ENCODE measurements around the gene TMCC3. TPM values are rescaled to one million over a fixed set of nuclear protein-coding genes. Genes with fewer than 3 reads are reported as not detected.

Gene TMCC3
- total RNA-seq, 1 experiment from 2014 or later: 2.2 TPM

GRCh38 chr12:94656556-94656955 lies 6.2 kb upstream of the TMCC3 start (continued):
- TF ChIP-seq ERG (CRISPR knock-in tag; IDR thresholded peaks at IDR 0.05): no peak
- no peak for TF ChIP-seq RORB (CRISPR knock-in tag; IDR thresholded peaks at IDR 0.05)

GRCh38 chr12:94649349-94650142 lies 811 bp downstream of the TMCC3 start:
- ChIA-PET POLR2A (no interaction called here), CTCF (interaction anchor here (1.0 kb wide), 1 partner anchor 89 kb away, joined by 3 read pairs; no protein-coding TSS in a partner anchor)
- Mint-ChIP-seq H3K36me3 (no peaks in the 10 kb centered on the region), H3K27ac (no peak overlapping the region), H3K9me3 (no peaks in the 10 kb centered on the region), H3K4me3 (peak overlapping the region; percentile 84), H3K27me3 (ENCODE audit: low read depth) (peaks cover 45% of the 10 kb centered on the region), H3K4me1 (peaks cover 7% of the 10 kb centered on the region)
- ATAC-seq (peak; percentile 68), DNase-seq (ENCODE audit: low spot score) (peak; percentile 47)
- no peak for TF ChIP-seq E2F5 (CRISPR knock-in tag; IDR thresholded peaks at IDR 0.05)
- TF ChIP-seq MYBL2 (CRISPR knock-in tag; IDR thresholded peaks at IDR 0.05): no peak
- no peak for TF ChIP-seq ESRRA (CRISPR knock-in tag; IDR thresholded peaks at IDR 0.05; ENCODE audit: borderline replicate concordance)
- TF ChIP-seq ATF1 (CRISPR knock-in tag; IDR thresholded peaks at IDR 0.05): no peak
- TF ChIP-seq STAT6 (CRISPR knock-in tag; conservative IDR thresholded peaks at IDR 0.05; ENCODE audit: low read depth): no peak
- no peak for TF ChIP-seq ZNF396 (CRISPR knock-in tag; IDR thresholded peaks at IDR 0.05; ENCODE audit: borderline replicate concordance)
- 0 out of 2 replicates have a peak, but pooled peaks have one; percentile 17 for TF ChIP-seq PRDM15 (CRISPR knock-in tag; IDR thresholded peaks at IDR 0.05)
- TF ChIP-seq NFATC4 (CRISPR knock-in tag; IDR thresholded peaks at IDR 0.05): no peak
- TF ChIP-seq FOXK1 (CRISPR knock-in tag; IDR thresholded peaks at IDR 0.05): 0 out of 2 replicates have a peak, but pooled peaks have one; percentile 23
- TF ChIP-seq ELF4 (CRISPR knock-in tag; IDR thresholded peaks at IDR 0.05; ENCODE audit: low read depth): no peak
- no peak for TF ChIP-seq OVOL2 (CRISPR knock-in tag; IDR thresholded peaks at IDR 0.05; ENCODE audit: borderline replicate concordance)
- TF ChIP-seq NFE2L1 (CRISPR knock-in tag; IDR thresholded peaks at IDR 0.05): 0 out of 2 replicates have a peak, but pooled peaks have one; percentile 24
- no peak for TF ChIP-seq FOXP4 (CRISPR knock-in tag; IDR thresholded peaks at IDR 0.05)
- no peak for TF ChIP-seq TP53 (CRISPR knock-in tag; IDR thresholded peaks at IDR 0.05)
- no peak for TF ChIP-seq ATF2 (CRISPR knock-in tag; IDR thresholded peaks at IDR 0.05; ENCODE audit: borderline replicate concordance, low read depth)
- TF ChIP-seq E2F1 (CRISPR knock-in tag; IDR thresholded peaks at IDR 0.05): no peak
- peak; percentile 33; the same call in 1 of the 2 replicates for TF ChIP-seq MAX (CRISPR knock-in tag; IDR thresholded peaks at IDR 0.05)
- no peak for TF ChIP-seq GTF2I (CRISPR knock-in tag; conservative IDR thresholded peaks at IDR 0.05)
- no peak for TF ChIP-seq FOXJ3 (CRISPR knock-in tag; IDR thresholded peaks at IDR 0.05; ENCODE audit: borderline replicate concordance)
- TF ChIP-seq RORB (CRISPR knock-in tag; IDR thresholded peaks at IDR 0.05): no peak
- TF ChIP-seq SP1 (CRISPR knock-in tag; conservative IDR thresholded peaks at IDR 0.05): 0 out of 2 replicates have a peak, but pooled peaks have one; percentile 14
